Measurements from ENCODE around the gene NDUFS8. TPM values are rescaled to one million over a fixed set of nuclear protein-coding genes. Genes with fewer than 3 reads are reported as not detected.

NDUFS8 gene
- polyA plus RNA-seq, 4 donors = 58.9 to 120 (median 74.8) TPM

DNA sequence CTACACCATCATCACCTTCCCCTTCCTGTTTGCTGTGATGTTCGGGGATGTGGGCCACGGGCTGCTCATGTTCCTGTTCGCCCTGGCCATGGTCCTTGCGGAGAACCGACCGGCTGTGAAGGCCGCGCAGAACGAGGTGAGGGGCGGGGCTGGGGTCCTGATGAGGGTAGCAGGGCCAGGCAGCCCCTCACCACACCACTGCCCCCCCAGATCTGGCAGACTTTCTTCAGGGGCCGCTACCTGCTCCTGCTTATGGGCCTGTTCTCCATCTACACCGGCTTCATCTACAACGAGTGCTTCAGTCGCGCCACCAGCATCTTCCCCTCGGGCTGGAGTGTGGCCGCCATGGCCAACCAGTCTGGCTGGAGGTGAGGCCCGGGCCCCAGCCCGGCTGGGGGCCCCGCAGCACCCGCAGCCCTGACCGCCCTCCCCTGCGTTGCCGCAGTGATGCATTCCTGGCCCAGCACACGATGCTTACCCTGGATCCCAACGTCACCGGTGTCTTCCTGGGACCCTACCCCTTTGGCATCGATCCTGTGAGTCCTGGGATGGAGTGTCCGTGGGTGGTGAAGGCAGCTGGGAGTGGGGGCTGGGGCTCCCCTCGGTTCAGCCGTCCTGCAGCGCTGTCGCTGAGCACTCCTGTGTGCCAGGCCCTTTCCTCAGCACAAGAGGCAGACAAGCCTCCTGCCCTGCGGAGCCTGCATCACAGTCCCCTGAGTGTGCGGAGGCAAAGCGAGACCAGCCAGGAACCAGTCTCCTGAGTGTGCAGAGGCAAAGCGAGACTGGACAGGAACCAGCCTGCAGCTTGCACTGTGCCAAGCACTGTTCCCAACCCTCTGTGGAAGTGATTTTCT, 17.2 kb downstream of the NDUFS8 start:
- no peak for DNase-seq (ENCODE audit: low read depth in 4 of 4, low spot score in 3 of 4)

- no peak for DNase-seq (ENCODE audit: low read depth in 4 of 4, low spot score in 3 of 4)
Measured at GRCh38 chr11:68048681-68049508, 18.4 kb downstream of the NDUFS8 start.

DNA sequence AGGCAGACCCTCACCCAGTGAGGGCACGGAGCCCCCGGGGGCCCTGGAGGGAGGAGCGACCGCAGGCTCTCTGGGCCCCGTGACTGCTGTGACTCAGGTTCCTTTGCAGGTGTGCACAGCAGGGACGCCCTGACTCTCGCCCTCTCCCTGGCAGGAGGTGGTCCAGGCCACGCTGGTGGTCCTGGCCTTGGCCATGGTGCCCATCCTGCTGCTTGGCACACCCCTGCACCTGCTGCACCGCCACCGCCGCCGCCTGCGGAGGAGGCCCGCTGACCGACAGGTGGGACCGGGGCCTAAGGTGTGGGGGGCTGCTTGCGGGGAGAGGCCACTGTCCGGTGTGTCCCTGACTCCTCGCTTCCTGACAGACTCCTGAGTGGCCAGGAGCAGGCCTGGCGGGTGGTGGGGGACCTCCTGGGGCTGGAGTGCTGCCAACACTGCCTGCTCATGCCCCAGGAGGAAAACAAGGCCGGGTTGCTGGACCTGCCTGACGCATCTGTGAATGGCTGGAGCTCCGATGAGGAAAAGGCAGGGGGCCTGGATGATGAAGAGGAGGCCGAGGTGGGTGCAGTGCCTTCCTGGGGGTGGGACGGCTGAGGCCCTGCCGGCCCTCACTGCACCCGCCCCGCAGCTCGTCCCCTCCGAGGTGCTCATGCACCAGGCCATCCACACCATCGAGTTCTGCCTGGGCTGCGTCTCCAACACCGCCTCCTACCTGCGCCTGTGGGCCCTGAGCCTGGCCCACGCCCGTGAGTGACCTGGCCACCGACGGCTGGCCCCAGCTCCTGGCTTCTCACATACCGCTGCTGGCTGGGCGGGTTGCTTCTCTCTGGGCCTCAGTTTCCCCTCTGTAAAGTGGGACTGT, 19.3 kb downstream of the NDUFS8 start:
- DNase-seq (ENCODE audit: low read depth in 4 of 4, low spot score in 3 of 4) = no peak

- no peak for DNase-seq (ENCODE audit: low read depth in 4 of 4, low spot score in 3 of 4)
Measured at GRCh38 chr11:68050371-68050841, 19.9 kb downstream of the NDUFS8 start.

- no peak for DNase-seq (ENCODE audit: low read depth in 4 of 4, low spot score in 3 of 4)
Measured at GRCh38 chr11:68051191-68052136, 21.0 kb downstream of the NDUFS8 start.

- DNase-seq (ENCODE audit: low read depth in 4 of 4, low spot score in 3 of 4) = no peak
Measured at GRCh38 chr11:68052137-68052873, 21.8 kb downstream of the NDUFS8 start.

DNA sequence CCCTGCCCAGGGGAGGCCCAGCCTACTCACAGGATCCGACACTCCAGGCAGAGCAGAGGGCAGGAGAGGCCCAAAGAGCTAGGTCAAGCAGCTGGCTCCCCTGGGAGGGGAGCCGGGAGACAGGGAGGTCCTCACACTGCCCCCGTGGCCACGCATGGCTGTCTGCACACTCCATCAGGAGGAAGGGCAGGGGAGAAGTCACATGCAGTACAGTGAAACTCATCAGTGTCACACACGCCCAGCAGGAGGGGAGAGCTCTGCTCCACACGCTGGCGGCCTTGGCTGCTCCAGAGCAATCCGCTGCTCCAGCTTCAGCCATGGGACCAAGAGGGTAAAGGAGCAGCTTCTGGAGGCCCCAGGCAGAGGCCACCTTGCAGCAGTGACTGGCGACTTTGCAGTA, 22.6 kb downstream of the NDUFS8 start:
- no peak for DNase-seq (ENCODE audit: low read depth in 4 of 4, low spot score in 3 of 4)

DNA sequence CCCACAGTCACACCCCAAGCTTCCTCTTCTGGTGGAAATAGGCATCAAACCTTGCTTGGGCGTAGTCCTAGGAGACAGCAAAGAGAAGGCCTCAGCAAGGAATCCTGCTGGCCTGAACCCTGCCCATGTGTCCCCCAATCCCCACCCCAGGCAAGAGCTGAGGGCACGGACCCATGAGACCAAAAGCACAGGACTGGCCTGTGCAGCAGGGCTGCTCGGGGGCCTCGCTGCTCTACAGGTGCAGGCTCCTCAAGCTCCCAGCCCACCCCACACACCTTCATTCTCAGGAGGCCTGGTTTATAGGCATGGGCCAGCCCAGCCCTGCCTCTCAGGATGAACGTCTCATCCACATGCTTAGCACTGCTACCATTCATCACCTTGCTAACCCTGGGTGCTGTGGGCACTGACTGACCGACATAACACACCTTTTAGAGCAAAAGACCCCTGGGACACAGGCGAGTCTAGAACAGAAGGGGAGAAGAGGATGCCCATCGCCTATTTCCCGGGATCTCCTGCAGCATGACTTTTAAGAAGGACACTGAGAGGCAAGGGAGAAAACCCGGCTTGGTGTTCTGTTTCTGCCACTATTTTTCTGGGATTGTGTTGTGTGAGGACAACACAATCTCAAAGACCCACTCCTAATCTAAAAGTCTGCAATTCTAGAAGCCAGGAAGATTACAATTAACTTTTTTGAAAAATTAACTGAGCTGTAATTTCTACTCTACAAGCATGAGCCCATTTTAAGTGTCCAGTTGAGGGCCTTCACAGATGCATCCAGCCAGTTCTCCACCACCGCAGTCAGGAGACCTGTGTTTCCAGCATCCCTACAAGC, 23.7 kb downstream of the NDUFS8 start:
- DNase-seq (ENCODE audit: low read depth in 4 of 4, low spot score in 3 of 4) = no peak

- no peak for DNase-seq (ENCODE audit: low read depth in 4 of 4, low spot score in 3 of 4)
Measured at GRCh38 chr11:68056317-68057285, 26.1 kb downstream of the NDUFS8 start.

DNA sequence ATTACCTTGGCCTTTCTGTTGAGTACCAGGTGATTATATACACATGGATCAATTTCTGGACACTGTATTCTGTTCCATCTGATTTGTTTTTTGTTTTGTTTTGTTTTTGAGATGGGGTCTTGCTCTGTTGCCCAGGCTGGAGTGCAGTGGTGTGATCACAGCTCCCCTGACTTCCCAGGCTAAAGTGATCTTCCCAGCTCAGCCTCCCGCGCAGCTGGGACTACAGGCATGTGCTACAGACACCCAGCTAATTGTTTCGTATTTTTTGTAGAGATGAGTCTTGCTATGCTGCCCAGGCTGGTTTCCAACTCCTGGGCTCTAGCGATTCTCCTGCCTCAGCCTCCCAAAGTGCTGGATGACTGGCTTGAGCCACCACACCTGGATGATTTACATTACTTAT, 27.3 kb downstream of the NDUFS8 start:
- DNase-seq (ENCODE audit: low read depth in 4 of 4, low spot score in 3 of 4) = no peak

GRCh38 chr11:68061508-68061907, 31.0 kb downstream of the NDUFS8 start:
- no peak for DNase-seq (ENCODE audit: low read depth in 4 of 4, low spot score in 3 of 4)

DNA sequence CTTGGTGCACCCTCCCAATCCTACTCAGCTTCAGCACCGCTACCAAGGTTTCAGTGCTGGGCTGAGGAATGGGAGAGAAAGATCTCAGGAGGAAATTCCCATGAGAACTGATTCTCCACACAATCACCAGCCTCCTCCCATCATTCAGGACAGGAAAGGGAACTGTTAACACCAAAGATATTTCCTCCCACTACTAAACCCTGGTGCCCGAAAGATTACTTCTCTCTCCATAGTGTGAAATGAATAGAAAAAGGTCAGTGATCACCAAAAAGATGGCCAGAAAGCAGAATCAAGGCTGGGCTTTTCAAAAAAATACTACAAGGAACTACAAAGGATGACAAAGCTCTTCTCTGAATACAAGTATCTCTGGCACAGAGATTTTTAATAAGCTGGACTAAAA, 34.4 kb downstream of the NDUFS8 start:
- DNase-seq (ENCODE audit: low read depth in 4 of 4, low spot score in 3 of 4) = no peak

DNA sequence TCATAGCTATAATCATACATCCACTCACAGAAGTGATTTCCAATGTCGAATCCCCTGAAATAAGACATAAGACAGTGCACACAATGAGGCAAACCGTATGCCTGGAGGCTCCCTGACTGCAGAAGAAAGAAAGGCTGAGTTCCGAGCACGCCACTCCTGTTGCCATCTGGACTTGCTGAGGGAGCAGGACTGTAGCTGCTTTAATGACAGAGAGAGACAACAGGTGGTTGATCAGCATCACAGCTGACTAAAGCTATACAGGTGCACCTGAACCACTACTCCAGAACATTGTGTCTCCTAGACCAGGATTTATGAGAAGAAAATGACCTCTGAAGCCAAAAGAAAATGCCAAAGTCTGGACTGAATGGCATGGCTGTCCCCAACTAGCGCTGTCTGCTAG, 35.4 kb downstream of the NDUFS8 start:
- no peak for DNase-seq (ENCODE audit: low read depth in 4 of 4, low spot score in 3 of 4)

- no peak for DNase-seq (ENCODE audit: low read depth in 4 of 4, low spot score in 3 of 4)
Measured at GRCh38 chr11:68066742-68067141, 36.3 kb downstream of the NDUFS8 start.

DNA sequence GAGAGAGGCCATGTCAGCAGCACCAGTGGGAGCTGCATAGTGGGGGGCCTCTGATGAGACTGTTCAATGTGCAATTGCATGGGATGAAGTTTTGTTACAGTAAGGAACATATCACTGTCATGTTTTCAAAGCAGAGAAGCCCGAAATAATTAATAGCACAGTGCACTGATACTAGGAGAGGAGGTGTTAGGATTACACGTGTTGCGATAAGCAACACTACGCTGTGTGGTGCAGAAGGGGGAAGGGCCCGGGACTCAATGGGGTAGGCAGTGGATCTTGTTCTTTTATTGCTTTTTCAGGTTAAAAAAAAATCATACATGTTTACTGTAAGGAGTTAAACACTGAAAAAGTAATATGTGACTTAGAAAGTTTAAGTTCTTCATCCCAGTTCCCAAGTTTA, 37.5 kb downstream of the NDUFS8 start:
- DNase-seq (ENCODE audit: low read depth in 4 of 4, low spot score in 3 of 4) = no peak

GRCh38 chr11:68071281-68072048, 41.0 kb downstream of the NDUFS8 start:
- DNase-seq (ENCODE audit: low read depth in 4 of 4, low spot score in 3 of 4) = no peak

Data from left renal pelvis (tissue), 4 donors.